SH-SY5Y (cell line): ENCODE data around the gene KLHDC9.
A peak's percentile ranks its signal among the peaks of the same experiment; 100 is the strongest.

ENCODE experiments used
- GATA2 ChIP-seq: IDR thresholded peaks from 2 replicates; pipeline ENCODE4 v1.6.1; 2011; ENCODE audit warnings: mild to moderate bottlenecking, low read depth, low read length
- GATA3 ChIP-seq: IDR thresholded peaks from 2 replicates; pipeline ENCODE4 v1.6.1; 2011; ENCODE audit warnings: low read depth, mild to moderate bottlenecking, low read length, moderate library complexity

Gene KLHDC9

DNA sequence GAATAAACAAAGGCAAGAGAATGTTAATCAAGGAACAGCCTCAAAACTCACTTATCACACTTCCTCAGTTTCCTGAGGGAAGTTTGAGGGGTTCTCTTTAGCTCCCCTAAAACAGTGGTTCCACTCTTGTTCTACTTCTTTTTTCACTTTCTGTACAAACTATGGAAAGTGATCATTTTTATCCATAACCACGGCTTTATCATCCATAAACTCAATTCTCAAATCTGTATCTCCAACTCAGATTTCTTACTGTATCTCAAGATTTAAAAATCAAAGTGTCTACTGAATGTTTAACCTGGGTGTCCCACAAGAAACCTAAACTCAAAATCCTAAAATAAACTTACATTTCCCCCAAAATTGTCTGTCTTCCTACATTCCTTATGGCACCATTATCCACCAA lies 15.8 kb downstream of the KLHDC9 start:
- no peak for TF ChIP-seq GATA3
- TF ChIP-seq GATA2: no peak

DNA sequence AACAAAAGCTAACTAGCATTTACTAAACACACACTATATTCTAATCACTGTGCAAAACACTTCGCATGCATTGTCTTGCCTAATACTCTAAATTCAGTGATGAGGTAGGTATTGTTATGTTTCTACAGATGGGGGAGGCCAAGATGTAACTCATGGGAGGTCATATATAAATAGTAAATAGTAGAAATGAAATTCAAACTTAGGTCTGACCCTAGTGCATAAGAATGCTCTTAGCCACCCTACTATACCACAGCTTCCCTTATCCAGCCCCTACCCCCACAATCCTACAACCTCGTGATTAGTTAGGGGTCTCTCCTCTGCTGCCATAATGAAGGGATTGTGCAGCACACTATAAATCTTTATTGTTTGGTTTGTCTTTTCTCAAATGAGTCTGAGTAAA lies 16.4 kb downstream of the KLHDC9 start:
- TF ChIP-seq GATA2 (no peak), GATA3 (no peak)

DNA sequence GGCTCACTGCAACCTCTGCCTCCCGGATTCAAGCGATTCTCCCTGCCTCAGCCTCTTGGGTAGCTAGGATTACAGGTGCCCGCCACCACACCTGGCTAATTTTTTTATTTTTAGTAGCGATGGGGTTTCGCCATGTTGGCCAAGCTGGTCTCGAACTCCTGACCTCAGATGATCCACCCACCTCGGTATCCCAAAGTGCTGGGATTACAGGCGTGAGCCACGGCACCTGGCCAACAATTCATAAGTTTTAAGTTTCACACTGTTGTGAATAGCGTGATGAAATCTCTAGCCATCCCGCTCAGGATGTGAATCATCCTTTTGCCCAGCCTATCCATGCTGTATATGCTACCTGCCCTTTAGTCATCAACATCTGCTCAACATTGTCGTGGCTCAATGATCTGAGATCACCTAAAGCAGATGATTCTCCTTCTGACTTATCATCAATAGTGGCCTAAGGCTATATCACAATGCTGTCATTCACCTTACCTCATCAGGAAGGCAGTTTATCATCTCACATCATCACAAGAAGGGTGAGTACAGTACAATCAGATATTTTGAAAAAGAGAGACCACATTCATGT lies 17.1 kb downstream of the KLHDC9 start:
- TF ChIP-seq GATA2: no peak
- no peak for TF ChIP-seq GATA3

DNA sequence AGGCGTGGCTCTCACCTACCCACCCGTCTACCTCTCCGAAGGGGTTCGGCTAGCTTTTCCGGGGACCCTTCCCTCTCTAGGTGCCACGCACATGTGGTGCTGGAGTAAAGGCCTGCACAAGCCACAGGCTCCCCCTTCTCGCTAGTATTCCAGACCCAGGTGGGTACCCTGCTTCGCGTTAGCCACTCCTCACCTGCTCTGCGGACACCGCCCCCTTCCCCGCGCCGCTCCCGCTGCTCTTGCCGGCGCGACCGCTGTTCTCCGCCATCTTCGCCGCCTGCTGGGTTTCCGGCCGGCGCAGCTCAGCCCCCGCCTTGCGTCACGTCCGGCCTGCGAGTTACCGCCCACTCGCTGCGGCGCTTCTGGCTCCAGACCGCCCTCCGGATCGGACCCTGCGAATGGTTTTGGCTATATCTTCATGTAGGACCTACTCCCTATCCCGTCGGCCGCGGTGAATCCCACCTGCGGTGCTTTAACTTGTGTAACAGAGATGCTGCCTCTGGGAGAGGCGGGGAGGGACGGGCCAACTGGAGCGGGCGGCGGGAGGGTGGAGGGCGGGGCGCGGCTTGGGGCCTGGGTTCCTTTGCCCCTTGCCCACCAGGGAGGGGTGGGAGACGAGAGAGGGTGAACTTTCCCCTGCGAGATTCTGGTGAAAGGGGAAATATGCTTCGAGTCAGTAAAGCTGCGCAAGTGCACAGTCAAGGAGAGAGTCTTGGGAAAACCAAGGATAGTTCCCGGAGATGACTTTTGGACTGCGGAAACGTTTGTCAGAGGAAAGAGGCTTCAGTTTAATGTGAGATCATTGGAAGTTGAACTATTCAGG lies 19.8 kb downstream of the KLHDC9 start, which contains the start of the genes NIT1 and PFDN2:
Gene NIT1, plus strand, starts transcription at position 347 of the 823 bp plus-strand sequence. Its CDS starts 72 bp downstream, at position 419.
Gene PFDN2, minus strand, starts transcription at position 279 of the 823 bp plus-strand sequence. Its CDS starts 11 bp downstream, at position 268.
- TF ChIP-seq GATA3 (no peak), GATA2 (peak; percentile 12; the same call in 1 of the 2 replicates)

DNA sequence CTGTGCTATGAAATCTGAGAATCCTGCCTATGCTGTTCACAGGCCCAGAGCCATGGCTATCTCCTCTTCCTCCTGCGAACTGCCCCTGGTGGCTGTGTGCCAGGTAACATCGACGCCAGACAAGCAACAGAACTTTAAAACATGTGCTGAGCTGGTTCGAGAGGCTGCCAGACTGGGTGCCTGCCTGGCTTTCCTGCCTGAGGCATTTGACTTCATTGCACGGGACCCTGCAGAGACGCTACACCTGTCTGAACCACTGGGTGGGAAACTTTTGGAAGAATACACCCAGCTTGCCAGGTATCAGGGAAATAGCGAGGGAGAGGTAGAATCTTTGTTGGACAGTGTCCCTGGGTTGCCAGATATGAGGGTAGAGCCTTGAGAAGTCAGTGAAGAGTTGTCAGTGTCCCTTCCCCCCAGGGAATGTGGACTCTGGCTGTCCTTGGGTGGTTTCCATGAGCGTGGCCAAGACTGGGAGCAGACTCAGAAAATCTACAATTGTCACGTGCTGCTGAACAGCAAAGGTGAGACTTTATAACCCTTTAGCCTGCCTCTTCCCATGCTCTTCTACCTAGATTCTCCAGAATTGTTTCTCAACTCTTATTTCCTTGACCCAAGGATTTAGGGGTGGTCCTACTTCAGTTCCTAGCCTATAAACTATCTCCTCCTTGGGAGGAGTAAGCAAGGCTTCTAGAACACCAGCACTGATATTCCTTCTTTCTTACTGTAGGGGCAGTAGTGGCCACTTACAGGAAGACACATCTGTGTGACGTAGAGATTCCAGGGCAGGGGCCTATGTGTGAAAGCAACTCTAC lies 21.1 kb downstream of the KLHDC9 start:
- no peak for TF ChIP-seq GATA3
- no peak for TF ChIP-seq GATA2

DNA sequence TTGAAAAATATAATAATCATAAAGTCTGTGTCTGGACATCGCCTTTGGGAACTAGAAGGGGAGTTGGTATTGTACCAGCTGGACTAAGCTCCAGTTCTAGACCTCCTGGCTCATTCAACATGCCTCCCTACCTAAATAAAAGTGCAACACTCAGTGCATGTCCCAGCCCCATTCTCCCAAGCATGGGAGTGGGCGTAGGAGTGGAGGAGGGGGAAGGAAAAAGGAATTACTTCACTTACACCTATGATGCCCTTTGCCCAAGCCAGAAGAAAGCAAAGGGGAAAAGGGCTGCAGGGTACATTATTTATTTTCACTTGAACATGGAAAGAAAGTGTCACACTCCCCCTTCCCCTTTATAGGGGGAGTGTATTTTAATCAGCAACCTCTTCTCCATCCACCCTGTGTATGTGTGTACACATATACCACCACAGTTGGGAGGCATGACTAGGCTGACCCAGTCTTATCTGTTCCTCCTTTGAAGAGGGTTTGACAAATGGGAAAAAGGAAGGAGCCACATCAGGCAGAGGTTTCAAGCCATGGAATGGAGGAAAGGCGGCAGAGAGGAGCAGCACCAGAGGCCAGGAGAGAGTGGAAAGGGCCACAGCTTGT lies 23.0 kb downstream of the KLHDC9 start:
- TF ChIP-seq GATA2: no peak
- TF ChIP-seq GATA3: no peak

DNA sequence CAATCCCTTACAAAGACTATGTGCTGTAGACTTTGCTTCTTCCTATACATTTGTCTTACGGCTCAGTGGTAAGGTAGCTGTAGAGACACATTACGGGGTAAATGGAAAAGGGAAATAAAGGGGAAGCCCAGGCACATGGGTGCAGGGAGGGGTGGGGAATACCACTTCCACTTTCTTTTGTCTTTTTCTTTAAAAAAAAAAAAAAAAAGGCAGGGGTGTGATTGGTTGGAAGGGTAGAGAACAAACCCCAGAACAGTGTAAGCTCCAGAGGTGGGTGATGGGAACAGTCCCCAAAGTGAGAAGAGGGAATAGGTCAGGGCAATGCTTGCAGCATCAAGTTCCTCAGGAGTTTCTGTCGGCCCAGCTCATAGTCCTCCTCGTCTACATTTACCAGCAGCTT lies 23.7 kb downstream of the KLHDC9 start:
- TF ChIP-seq GATA3 (no peak), GATA2 (no peak)

DNA sequence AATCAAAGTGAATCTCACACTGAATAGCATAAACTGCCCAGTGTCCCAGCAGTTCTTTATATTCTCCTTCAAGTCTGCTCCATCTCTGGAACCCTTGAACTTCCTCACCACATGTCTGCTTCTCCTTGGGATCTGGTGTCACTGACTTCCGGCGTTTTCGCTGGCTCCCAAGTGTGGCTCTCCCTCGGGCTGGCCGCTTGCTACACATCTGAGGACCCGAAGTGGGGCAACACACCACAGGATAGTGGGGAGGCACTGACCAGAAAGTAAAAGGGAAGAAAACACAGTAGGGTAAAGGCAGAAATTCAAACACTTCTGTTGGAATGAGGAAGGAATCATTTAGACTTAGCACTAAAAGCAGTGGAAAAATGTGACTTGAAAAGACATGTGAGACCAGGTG lies 24.8 kb downstream of the KLHDC9 start:
- no peak for TF ChIP-seq GATA3
- TF ChIP-seq GATA2: no peak

DNA sequence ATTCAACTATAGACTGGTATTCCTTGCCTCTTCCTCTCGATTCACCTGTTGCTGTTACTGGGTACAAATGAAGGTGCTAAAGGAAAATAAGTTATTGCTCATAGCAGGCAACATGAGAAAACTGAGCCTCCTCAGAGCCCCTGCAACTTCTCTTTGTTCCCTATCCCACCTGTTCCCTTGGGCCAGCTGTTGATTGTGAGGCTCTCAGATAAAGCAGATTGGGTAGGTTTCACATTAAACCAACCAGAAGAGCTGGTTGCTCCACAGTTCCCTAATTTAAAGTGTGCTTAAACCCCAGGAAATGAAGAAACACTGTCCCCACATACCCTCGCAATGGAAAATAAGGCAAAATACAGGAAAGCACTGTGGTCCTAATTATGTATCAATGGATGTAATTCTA lies 29.5 kb downstream of the KLHDC9 start:
- no peak for TF ChIP-seq GATA3

DNA sequence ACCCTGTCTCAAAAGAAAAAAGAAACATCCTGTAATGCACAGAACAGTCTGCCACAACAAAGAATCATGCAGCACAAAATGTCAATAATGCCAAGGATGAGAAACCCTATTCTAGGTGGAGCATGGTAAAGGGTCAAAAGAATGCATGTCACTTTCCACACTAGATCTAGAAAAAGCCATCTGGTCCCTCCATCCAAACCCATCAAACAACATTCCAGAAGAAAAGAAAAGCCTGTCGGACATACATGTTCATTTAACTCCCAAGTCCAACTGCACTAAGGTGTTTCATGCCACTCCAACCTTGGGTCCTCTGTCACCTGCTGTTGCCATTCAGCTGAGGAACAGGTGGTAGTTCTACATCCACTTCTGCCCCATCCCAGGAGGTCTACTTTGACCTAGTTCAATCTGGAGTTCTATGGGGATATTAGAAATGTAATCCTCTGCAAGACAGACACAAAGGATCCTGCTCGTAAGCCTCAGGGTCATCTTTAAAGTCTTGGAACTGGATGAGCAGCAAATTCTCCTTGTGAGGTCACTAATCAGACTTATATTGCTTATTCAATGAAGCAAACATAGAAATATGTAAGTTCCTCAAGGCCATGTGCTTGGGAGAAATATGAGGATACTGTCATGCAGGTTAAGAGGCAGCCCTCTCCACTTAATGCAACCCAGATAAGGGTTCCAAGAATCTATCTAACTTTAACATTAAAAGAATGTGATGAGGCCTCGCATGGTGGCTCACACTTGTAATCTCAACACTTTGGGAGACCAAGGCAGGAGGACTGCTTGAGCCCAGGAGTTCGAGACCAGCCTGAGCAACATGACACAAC lies 30.6 kb downstream of the KLHDC9 start:
- TF ChIP-seq GATA2 (no peak), GATA3 (no peak)

DNA sequence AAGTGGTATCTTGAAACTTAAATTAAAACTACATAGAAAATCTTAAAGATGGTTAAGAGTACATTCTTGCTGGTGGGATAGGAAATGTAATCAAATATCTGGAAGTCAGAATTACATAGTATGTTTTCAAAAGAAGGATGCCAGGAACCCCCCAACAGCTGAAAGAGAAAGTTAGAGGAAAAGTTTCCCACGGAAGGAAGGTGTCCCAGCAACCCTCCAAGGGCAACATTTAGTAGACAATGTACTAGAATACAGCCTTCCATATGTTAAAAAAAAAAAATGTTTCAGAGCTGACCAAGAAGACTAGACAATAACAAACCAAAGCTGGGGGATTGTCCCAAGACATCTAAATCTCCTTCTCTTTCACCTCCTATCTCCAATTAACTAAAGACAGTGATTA lies 32.1 kb downstream of the KLHDC9 start:
- TF ChIP-seq GATA2 (no peak), GATA3 (no peak)

DNA sequence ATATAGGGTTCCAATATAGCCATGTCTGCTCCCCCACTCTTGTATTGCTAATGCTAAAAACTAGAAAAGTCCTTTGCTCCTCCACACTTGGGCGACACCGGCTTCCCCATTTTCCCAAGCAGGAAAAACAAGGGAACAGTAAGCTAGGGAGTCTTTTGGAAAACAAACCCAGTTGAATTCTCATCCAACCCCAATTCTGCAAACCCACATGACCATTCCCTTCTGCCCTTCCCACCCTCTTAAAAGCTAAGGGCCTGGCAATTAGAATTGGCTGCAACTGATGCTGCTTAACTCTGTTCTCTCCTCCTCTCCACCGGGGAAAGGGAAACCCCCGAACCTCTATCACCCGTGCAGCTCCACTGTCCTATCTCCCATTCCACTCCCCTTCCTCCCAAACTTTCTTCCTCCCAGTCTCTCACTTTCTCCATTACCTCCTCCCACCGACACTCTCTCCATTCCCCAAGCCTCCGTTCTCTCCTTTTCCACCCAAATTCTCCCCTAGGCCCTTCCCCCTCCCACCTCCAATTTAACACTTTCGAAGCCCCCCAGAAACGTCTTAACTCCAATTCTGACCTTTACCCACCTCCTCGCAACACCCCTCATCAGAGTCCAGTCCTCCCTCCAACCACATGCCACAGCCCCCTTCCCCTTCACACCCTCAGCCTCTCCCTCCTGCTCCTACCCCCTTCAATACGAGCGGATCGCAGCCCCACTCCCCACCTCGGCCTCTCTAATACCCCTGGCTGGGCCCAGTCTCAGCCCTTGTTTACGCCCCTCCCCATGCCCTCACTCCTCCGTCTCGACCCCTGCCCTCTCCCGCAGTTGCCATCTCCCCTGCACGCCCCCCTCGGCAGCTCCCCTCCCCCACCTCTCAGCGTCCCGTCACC lies 33.6 kb downstream of the KLHDC9 start:
- no peak for TF ChIP-seq GATA2
- TF ChIP-seq GATA3: no peak
